ENCODE results near the gene RHBDF2. TPM values are rescaled to one million over a fixed set of nuclear protein-coding genes. Genes with fewer than 3 reads are reported as not detected.

RHBDF2 gene
- total RNA-seq, 1 experiment from 2014 or later, result 33.0 TPM

DNA sequence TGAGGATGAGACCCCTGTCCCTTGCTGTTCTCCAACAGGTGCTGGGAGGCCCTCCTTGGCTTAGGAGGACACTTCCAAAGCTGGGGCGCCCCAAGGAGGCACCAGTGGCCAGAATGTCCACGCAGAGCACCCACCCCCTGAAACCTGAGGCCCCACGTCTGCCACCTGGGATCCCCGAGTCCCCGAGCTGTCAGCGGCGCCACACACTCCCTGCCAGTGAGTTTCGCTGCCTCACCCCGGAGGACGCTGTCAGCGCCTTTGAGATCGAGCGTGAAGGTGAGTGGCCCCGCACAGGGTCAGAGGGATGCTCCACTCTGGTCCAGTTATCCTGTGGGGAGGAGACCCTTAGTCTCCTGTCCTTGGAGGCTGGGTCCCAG, 32.6 kb downstream of the RHBDF2 start (continued):
- TF ChIP-seq, protein P1, sequence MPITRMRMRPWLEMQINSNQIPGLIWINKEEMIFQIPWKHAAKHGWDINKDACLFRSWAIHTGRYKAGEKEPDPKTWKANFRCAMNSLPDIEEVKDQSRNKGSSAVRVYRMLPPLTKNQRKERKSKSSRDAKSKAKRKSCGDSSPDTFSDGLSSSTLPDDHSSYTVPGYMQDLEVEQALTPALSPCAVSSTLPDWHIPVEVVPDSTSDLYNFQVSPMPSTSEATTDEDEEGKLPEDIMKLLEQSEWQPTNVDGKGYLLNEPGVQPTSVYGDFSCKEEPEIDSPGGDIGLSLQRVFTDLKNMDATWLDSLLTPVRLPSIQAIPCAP (CRISPR knock-in tag; IDR thresholded peaks at IDR 0.05), result no peak
- no peak for TF ChIP-seq ZNF281 (CRISPR knock-in tag; IDR thresholded peaks at IDR 0.05)

DNA sequence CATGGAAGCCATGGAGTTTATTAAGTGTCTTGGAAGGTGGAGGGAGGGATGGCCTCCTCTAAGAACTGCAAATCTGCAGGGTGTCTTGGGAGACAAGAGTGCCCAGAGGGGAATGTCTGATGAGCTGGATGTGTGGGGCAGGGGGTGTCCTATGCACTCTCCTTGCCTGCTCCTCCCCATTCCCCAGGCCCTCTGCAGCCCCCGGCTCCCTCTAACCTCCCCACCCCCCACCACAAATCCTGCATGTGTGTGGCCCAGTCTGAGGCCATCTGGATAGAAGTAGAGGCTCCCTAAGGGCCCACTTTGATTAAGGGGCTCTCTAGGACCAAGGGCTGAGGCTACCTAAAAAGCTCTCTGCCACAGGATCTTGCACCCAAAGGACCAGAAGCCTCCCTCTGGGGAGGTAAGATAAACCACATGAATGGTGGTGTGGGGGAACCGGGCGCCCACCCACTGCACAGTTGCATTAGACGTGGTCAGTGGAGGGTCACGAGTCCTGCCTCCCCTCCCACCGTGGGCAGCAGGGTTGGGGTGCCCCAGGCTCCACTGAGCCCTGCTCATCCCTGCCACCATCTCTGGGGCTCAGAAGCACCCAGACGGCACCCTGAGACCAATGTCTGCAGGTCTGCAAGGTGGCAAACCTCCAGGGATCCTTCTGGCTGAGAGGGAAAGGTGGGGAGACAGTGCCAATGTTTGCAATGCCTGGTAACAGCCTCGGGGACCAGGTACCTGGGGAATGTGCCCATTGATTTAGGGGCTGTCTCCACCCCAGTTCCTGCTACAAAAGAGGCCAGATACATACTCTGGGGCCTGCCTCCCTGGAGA, 33.2 kb downstream of the RHBDF2 start:
- no peak overlapping the region for H3K4me3 Mint-ChIP-seq
- ATAC-seq, result no peak
- no peak for TF ChIP-seq SP1 (CRISPR knock-in tag; conservative IDR thresholded peaks at IDR 0.05)
- TF ChIP-seq ZNF416 (CRISPR knock-in tag; IDR thresholded peaks at IDR 0.05), result no peak
- TF ChIP-seq MYBL2 (CRISPR knock-in tag; IDR thresholded peaks at IDR 0.05), result no peak
- TF ChIP-seq, protein P2, sequence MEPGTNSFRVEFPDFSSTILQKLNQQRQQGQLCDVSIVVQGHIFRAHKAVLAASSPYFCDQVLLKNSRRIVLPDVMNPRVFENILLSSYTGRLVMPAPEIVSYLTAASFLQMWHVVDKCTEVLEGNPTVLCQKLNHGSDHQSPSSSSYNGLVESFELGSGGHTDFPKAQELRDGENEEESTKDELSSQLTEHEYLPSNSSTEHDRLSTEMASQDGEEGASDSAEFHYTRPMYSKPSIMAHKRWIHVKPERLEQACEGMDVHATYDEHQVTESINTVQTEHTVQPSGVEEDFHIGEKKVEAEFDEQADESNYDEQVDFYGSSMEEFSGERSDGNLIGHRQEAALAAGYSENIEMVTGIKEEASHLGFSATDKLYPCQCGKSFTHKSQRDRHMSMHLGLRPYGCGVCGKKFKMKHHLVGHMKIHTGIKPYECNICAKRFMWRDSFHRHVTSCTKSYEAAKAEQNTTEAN (CRISPR knock-in tag; IDR thresholded peaks at IDR 0.05), result no peak
- TF ChIP-seq, protein P3, sequence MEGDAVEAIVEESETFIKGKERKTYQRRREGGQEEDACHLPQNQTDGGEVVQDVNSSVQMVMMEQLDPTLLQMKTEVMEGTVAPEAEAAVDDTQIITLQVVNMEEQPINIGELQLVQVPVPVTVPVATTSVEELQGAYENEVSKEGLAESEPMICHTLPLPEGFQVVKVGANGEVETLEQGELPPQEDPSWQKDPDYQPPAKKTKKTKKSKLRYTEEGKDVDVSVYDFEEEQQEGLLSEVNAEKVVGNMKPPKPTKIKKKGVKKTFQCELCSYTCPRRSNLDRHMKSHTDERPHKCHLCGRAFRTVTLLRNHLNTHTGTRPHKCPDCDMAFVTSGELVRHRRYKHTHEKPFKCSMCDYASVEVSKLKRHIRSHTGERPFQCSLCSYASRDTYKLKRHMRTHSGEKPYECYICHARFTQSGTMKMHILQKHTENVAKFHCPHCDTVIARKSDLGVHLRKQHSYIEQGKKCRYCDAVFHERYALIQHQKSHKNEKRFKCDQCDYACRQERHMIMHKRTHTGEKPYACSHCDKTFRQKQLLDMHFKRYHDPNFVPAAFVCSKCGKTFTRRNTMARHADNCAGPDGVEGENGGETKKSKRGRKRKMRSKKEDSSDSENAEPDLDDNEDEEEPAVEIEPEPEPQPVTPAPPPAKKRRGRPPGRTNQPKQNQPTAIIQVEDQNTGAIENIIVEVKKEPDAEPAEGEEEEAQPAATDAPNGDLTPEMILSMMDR (IDR thresholded peaks at IDR 0.05), result no peak
- TF ChIP-seq USF1 (CRISPR knock-in tag; IDR thresholded peaks at IDR 0.05), result no peak
- no peak for TF ChIP-seq ZNF232 (CRISPR knock-in tag; IDR thresholded peaks at IDR 0.05)
- no peak for TF ChIP-seq TEAD1 (CRISPR knock-in tag; IDR thresholded peaks at IDR 0.05)
- no peak for TF ChIP-seq FOXJ3 (CRISPR knock-in tag; IDR thresholded peaks at IDR 0.05; ENCODE audit: borderline replicate concordance)
- no peak for TF ChIP-seq ELF4 (CRISPR knock-in tag; IDR thresholded peaks at IDR 0.05; ENCODE audit: low read depth)
- TF ChIP-seq, protein P4, sequence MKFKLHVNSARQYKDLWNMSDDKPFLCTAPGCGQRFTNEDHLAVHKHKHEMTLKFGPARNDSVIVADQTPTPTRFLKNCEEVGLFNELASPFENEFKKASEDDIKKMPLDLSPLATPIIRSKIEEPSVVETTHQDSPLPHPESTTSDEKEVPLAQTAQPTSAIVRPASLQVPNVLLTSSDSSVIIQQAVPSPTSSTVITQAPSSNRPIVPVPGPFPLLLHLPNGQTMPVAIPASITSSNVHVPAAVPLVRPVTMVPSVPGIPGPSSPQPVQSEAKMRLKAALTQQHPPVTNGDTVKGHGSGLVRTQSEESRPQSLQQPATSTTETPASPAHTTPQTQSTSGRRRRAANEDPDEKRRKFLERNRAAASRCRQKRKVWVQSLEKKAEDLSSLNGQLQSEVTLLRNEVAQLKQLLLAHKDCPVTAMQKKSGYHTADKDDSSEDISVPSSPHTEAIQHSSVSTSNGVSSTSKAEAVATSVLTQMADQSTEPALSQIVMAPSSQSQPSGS (CRISPR knock-in tag; IDR thresholded peaks at IDR 0.05; ENCODE audit: borderline replicate concordance, low read depth), result no peak
- no peak for TF ChIP-seq GRHL2 (CRISPR knock-in tag; IDR thresholded peaks at IDR 0.05; ENCODE audit: insufficient replicate concordance, severe bottlenecking)
- TF ChIP-seq ZNF121 (CRISPR knock-in tag; IDR thresholded peaks at IDR 0.05), result no peak
- no peak for TF ChIP-seq ZNF263 (CRISPR knock-in tag; IDR thresholded peaks at IDR 0.05; ENCODE audit: low read depth)
- no peak for TF ChIP-seq ZNF138 (CRISPR knock-in tag; conservative IDR thresholded peaks at IDR 0.05)
- no peak for TF ChIP-seq CREM (CRISPR knock-in tag; IDR thresholded peaks at IDR 0.05)
- no peak for TF ChIP-seq ZNF219 (CRISPR knock-in tag; IDR thresholded peaks at IDR 0.05; ENCODE audit: borderline replicate concordance)
- no peak for TF ChIP-seq USF2 (CRISPR knock-in tag; IDR thresholded peaks at IDR 0.05)
- TF ChIP-seq, protein P5, sequence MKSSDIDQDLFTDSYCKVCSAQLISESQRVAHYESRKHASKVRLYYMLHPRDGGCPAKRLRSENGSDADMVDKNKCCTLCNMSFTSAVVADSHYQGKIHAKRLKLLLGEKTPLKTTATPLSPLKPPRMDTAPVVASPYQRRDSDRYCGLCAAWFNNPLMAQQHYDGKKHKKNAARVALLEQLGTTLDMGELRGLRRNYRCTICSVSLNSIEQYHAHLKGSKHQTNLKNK (CRISPR knock-in tag; IDR thresholded peaks at IDR 0.05), result no peak
- ChIA-PET POLR2A (no interaction called here), CTCF (interaction anchor here (0.6 to 3.6 kb wide), 18 partner anchors 10 to 276 kb away, joined by 3 to 33 read pairs (median 6); partner anchors contain the start of genes JMJD6, METTL23 and RHBDF2)
- H3K36me3 Mint-ChIP-seq, result peaks cover 4% of the 10 kb centered on the region; the same call in 1 of the 2 replicates
- DNase-seq (ENCODE audit: low spot score), result no peak
- H3K9me3 Mint-ChIP-seq, result no peaks in the 10 kb centered on the region
- H3K4me1 Mint-ChIP-seq, result peaks cover 8% of the 10 kb centered on the region
- H3K27me3 Mint-ChIP-seq (ENCODE audit: low read depth), result no peaks in the 10 kb centered on the region
- H3K27ac Mint-ChIP-seq, result no peak overlapping the region

Data from WTC11 (cell line).